Trophoblast cell (in vitro differentiated cells and primary cell): ENCODE data around the gene MMRN2. TPM values are rescaled to one million over a fixed set of nuclear protein-coding genes. Genes with fewer than 3 reads are reported as not detected.
"Not testable (repeated sequence)": the region's sequence is repeated elsewhere in the genome, so short reads cannot be mapped to it uniquely, and the experiment has no call there.

Source experiments
- DNase-seq, 2 donors: peaks; one replicate each; pipeline ENCODE4 v3.0.0-alpha.2; 2016
- H2AFZ ChIP-seq: 2 replicates; pipeline ENCODE4 v1.6.1; 2013; ENCODE audit warnings: low read length, moderate library complexity, mild to moderate bottlenecking; ENCODE audit not compliant: insufficient read depth, poor library complexity
- H2AK5ac ChIP-seq: 2 replicates; pipeline ENCODE4 v1.6.1; 2013; ENCODE audit warnings: mild to moderate bottlenecking, low read length
- H2BK120ac ChIP-seq: 2 replicates; pipeline ENCODE4 v1.6.1; 2013; ENCODE audit warnings: low read length, mild to moderate bottlenecking, moderate library complexity; ENCODE audit not compliant: insufficient read depth, poor library complexity
- H2BK12ac ChIP-seq: 2 replicates; pipeline ENCODE4 v1.6.1; 2013; ENCODE audit warnings: mild to moderate bottlenecking, low read length, moderate library complexity
- H2BK5ac ChIP-seq: 2 replicates; pipeline ENCODE4 v1.6.1; 2013; ENCODE audit warnings: low read length, low read depth, moderate library complexity, mild to moderate bottlenecking; ENCODE audit not compliant: poor library complexity
- H3K14ac ChIP-seq: 2 replicates; pipeline ENCODE4 v1.6.1; 2013; ENCODE audit warnings: mild to moderate bottlenecking, low read length
- H3K18ac ChIP-seq: 2 replicates; pipeline ENCODE4 v1.6.1; 2013; ENCODE audit warnings: mild to moderate bottlenecking, low read length
- H3K23ac ChIP-seq: 2 replicates; pipeline ENCODE4 v1.6.1; 2013; ENCODE audit warnings: low read length
- H3K27ac ChIP-seq: 2 replicates; pipeline ENCODE4 v1.5.1; 2013; ENCODE audit warnings: low read depth, mild to moderate bottlenecking, inconsistent platforms, low read length, moderate library complexity
- H3K27me3 ChIP-seq: 2 replicates; pipeline ENCODE4 v1.6.1; 2013; ENCODE audit warnings: inconsistent platforms, mild to moderate bottlenecking, low read length, moderate library complexity; ENCODE audit not compliant: insufficient read depth
- H3K36me3 ChIP-seq, 2 experiments: 1 replicate in 1 of 2; 2 replicates in 1 of 2; pipeline ENCODE4 v1.6.1; 2013; ENCODE audit warnings: low read length in 2 of 2, mild to moderate bottlenecking in 2 of 2, moderate library complexity in 1 of 2; ENCODE audit not compliant: insufficient read depth in 2 of 2, control insufficient read depth in 1 of 2
- H3K4ac ChIP-seq: 2 replicates; pipeline ENCODE4 v1.6.1; 2013; ENCODE audit warnings: low read depth, mild to moderate bottlenecking, low read length, moderate library complexity
- H3K4me1 ChIP-seq, 2 experiments: 1 replicate in 1 of 2; 2 replicates in 1 of 2; pipeline ENCODE4 v1.6.1; 2013; ENCODE audit warnings: low read length in 2 of 2, mild to moderate bottlenecking in 2 of 2, moderate library complexity in 1 of 2; ENCODE audit not compliant: insufficient read depth in 2 of 2, control insufficient read depth in 1 of 2
- H3K4me2 ChIP-seq: 2 replicates; pipeline ENCODE4 v1.6.1; 2013; ENCODE audit warnings: inconsistent platforms, mild to moderate bottlenecking, low read length, moderate library complexity
- H3K4me3 ChIP-seq: 2 replicates; pipeline ENCODE4 v1.5.1; 2013; ENCODE audit warnings: mild to moderate bottlenecking, low read depth, low read length, inconsistent platforms
- H3K79me1 ChIP-seq: one replicate; pipeline ENCODE4 v1.6.1; 2013; ENCODE audit warnings: low read length
- H3K79me2 ChIP-seq: 2 replicates; pipeline ENCODE4 v1.6.1; 2013; ENCODE audit warnings: low read length, mild to moderate bottlenecking; ENCODE audit not compliant: control insufficient read depth, insufficient read depth, poor library complexity
- H3K9ac ChIP-seq: 2 replicates; pipeline ENCODE4 v1.6.1; 2013; ENCODE audit warnings: mild to moderate bottlenecking, low read length
- H3K9me3 ChIP-seq: 2 replicates; pipeline ENCODE4 v1.6.1; 2013; ENCODE audit warnings: low read depth, mild to moderate bottlenecking, control low read depth, inconsistent platforms, low read length; ENCODE audit not compliant: insufficient read depth
- H4K12ac ChIP-seq: 2 replicates; pipeline ENCODE4 v1.6.1; 2013; ENCODE audit warnings: low read depth, mild to moderate bottlenecking, low read length, moderate library complexity
- H4K8ac ChIP-seq: 2 replicates; pipeline ENCODE4 v1.6.1; 2013; ENCODE audit warnings: low read depth, mild to moderate bottlenecking, low read length, moderate library complexity
- H4K91ac ChIP-seq: one replicate; pipeline ENCODE4 v1.6.1; 2013; ENCODE audit warnings: low read depth, mild to moderate bottlenecking, low read length, moderate library complexity
- WGBS: extraction: QIAGEN DNeasy Blood & Tissue Kit; methylation state at CpG from one replicate; pipeline ENCODE4 v1.1.7; 2013; ENCODE audit warnings: missing lambda C conversion rate; ENCODE audit not compliant: insufficient read length, insufficient coverage; ENCODE audit errors: extremely low coverage; 5-methylcytosine and 5-hydroxymethylcytosine counted together
- polyA plus RNA-seq: library from polyadenylated mRNA; stranded (reverse); fragments of 200-250 nt; gene quantifications from 2 replicates; pipeline ENCODE4 v1.2.3, GENCODE V29; 2013

Gene MMRN2, protein sequence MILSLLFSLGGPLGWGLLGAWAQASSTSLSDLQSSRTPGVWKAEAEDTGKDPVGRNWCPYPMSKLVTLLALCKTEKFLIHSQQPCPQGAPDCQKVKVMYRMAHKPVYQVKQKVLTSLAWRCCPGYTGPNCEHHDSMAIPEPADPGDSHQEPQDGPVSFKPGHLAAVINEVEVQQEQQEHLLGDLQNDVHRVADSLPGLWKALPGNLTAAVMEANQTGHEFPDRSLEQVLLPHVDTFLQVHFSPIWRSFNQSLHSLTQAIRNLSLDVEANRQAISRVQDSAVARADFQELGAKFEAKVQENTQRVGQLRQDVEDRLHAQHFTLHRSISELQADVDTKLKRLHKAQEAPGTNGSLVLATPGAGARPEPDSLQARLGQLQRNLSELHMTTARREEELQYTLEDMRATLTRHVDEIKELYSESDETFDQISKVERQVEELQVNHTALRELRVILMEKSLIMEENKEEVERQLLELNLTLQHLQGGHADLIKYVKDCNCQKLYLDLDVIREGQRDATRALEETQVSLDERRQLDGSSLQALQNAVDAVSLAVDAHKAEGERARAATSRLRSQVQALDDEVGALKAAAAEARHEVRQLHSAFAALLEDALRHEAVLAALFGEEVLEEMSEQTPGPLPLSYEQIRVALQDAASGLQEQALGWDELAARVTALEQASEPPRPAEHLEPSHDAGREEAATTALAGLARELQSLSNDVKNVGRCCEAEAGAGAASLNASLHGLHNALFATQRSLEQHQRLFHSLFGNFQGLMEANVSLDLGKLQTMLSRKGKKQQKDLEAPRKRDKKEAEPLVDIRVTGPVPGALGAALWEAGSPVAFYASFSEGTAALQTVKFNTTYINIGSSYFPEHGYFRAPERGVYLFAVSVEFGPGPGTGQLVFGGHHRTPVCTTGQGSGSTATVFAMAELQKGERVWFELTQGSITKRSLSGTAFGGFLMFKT
- 0.06 and 0.14 TPM in 2 replicates for polyA plus RNA-seq

DNA sequence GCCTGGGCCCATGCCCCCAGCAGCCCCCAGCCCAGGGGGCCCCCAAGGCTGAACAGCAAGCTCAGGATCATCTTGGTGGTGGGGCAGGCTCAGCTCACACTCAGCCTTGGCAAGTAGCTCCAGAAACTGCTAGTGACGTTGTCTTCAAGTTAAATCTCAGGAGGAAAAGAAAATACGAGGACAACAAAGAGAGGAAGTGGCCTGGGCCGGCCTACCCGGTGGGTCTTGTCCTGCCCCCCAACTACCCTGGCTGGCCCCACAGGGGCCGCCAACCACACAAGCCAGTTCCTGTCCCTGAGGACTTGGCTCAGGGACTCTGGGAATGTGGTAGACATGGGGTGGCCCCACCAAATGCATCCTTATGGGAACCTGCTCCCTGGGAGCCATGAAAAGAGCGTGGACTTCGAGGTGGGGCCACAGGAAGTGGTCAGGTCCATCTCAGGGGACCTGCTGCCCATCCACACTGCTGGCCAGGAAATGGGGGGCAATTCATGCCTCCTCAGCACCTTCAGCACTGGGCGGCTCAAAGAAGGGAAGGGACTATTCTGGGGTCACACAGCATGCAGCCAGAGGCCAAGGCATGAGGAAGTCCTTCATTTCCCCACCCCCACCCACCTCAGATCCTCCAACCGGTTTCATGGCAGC is at the start of gene MMRN2:
Gene MMRN2 (minus strand): TSS at position 145 of the 645 bp plus-strand sequence. CDS start 74 bp downstream, at position 71.
- WGBS, result no CpG with 5 or more reads among the region's 9 CpGs
- Histone ChIP-seq H2BK120ac (no peak within 1 kb of the TSS), H3K14ac (peak within 1 kb of the TSS; percentile 26), H2AFZ (no peak within 1 kb of the TSS), H3K9me3 (peaks cover 12% of the 10 kb centered on the region), H3K18ac (no peak within 1 kb of the TSS), H3K4me3 (no peak within 1 kb of the TSS), H3K4me1 (peaks cover 34 to 45% of the 10 kb centered on the region in 2 experiments), H3K79me2 (peaks cover 2% of the 10 kb centered on the region), H2AK5ac (peak within 1 kb of the TSS; percentile 48), H3K27ac (no peak within 1 kb of the TSS), H3K9ac (no peak within 1 kb of the TSS), H3K23ac (no peak within 1 kb of the TSS), H4K12ac (no peak within 1 kb of the TSS), H3K4ac (no peak within 1 kb of the TSS), H2BK5ac (no peak within 1 kb of the TSS), H3K79me1 (peaks cover 13% of the 10 kb centered on the region), H3K27me3 (no peaks in the 10 kb centered on the region), H4K8ac (no peak within 1 kb of the TSS), H2BK12ac (peak within 1 kb of the TSS; percentile 44), H3K4me2 (no peak within 1 kb of the TSS), H3K36me3 (no peaks in the 10 kb centered on the region), H4K91ac (peak within 1 kb of the TSS; percentile 20)
- no peak for DNase-seq

DNA sequence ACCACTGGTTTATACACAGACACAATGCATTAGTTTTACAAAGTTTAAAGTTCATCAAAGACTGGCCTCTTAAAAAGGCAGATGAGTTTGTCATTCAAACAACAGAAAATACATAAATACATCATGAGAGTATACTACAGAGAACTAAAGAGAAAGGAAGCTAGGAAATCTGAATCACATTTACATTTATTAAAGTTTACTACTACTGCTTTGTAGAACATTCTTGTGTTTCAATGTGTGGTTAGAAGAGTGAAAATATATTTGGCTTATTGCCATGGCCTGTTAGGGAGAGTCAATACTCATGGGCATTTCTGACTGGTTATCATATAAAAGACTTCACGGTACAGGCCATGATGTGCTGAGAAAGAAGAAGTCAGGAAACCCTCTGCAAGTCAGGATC is 49.7 kb upstream of the MMRN2 start:
- H2AFZ ChIP-seq, H3K4ac ChIP-seq, H3K79me1 ChIP-seq, H4K8ac ChIP-seq, H4K12ac ChIP-seq, H2BK12ac ChIP-seq, H3K23ac ChIP-seq, DNase-seq, H3K4me2 ChIP-seq, H3K18ac ChIP-seq, H3K9ac ChIP-seq, H2AK5ac ChIP-seq, H3K79me2 ChIP-seq, H3K14ac ChIP-seq, H3K27me3 ChIP-seq, H3K4me1 ChIP-seq, H3K27ac ChIP-seq, H2BK5ac ChIP-seq, H3K9me3 ChIP-seq, H2BK120ac ChIP-seq, H3K4me3 ChIP-seq, H3K36me3 ChIP-seq, H4K91ac ChIP-seq: not testable (repeated sequence)
- no CpG with 5 or more reads among the region's 1 CpG for WGBS

DNA sequence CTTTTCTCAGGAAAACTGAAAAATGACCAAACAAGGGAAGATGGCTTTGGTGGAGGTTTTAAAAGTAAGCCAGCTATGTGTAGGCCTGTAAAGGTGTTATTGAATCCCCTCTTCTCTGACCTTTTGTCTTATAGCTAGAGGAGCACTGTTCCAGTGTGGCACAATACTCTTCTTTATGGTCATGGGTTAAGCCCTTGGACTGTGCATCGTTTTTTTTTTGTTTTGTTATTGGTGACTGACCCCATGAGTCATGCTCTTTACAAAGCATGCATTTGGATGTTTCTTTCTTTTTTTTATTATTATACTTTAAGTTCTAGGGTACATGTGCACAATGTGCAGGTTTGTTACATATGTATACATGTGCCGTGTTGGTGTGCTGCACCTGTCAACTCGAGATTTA is 43.1 kb upstream of the MMRN2 start:
- Histone ChIP-seq H3K27ac (no peak overlapping the region), H3K14ac (no peak overlapping the region), H3K9me3 (no peaks in the 10 kb centered on the region), H4K12ac (no peak overlapping the region), H3K9ac (no peak overlapping the region), H3K18ac (no peak overlapping the region), H2BK12ac (no peak overlapping the region), H2BK120ac (no peak overlapping the region), H4K91ac (no peak overlapping the region), H3K4ac (no peak overlapping the region), H4K8ac (no peak overlapping the region), H3K4me3 (no peak overlapping the region), H3K36me3 (no peaks in the 10 kb centered on the region), H2AK5ac (no peak overlapping the region), H2BK5ac (no peak overlapping the region), H3K4me2 (no peak overlapping the region), H3K4me1 (no peaks in the 10 kb centered on the region), H3K27me3 (no peaks in the 10 kb centered on the region), H3K79me2 (no peaks in the 10 kb centered on the region), H3K79me1 (no peaks in the 10 kb centered on the region), H2AFZ (no peak overlapping the region), H3K23ac (no peak overlapping the region)
- WGBS, result no CpG with 5 or more reads among the region's 3 CpGs
- no peak for DNase-seq

DNA sequence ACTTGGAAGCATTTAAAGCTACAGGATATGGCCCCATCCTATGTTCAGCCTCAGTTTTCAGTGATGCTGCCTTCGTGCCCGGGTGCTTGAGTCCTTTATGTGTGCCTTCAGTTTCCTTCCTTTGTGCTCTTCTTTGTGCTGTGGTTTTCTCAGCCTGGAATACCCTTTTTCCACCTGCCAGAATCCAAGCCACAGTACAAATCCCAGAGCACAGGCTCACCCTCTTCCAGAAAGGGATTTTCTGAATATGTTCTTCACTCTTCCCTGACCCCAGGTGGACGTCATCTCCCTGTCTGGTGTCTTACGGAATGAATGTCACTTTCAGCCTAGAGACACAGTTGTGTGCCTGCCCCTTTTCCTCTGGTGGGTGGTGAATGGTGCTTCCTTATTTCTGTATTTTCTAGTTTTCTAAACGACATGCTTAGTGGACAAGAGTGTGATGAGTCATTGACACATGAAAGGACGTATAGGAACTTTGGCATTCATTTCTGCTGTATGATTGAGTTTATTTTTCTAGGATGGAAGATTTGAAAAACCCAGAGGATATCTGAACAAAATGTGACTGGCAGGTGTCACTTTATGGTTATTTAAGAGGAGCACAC is 42.5 kb upstream of the MMRN2 start:
- not testable (repeated sequence) for H3K23ac ChIP-seq, H3K9ac ChIP-seq, H3K27ac ChIP-seq, H3K36me3 ChIP-seq, H3K27me3 ChIP-seq, H4K91ac ChIP-seq, H2AFZ ChIP-seq, H3K4ac ChIP-seq, H2BK12ac ChIP-seq, H3K4me1 ChIP-seq, H3K14ac ChIP-seq, H3K4me3 ChIP-seq, H4K8ac ChIP-seq, H2AK5ac ChIP-seq, H4K12ac ChIP-seq, H3K9me3 ChIP-seq, H2BK5ac ChIP-seq, H3K79me2 ChIP-seq, H3K18ac ChIP-seq, H2BK120ac ChIP-seq, H3K4me2 ChIP-seq, H3K79me1 ChIP-seq
- peak in 1 of 2 donors; percentile 20 for DNase-seq
- no CpG with 5 or more reads among the region's 6 CpGs for WGBS
